PC-3 (cell line): Measurements from ENCODE around the gene RETREG3.

Experiments
- EZH2 ChIP-seq: fragments of 300-600 bp; sonication (generic); IDR thresholded peaks from one replicate; pipeline ENCODE4 v1.6.1; 2017; ENCODE audit warnings: antibody characterized with exemption, mild to moderate bottlenecking, low read length; ENCODE audit not compliant: unreplicated experiment
- EZH2phosphoT487 ChIP-seq: fragments of 300-600 bp; sonication (generic); IDR thresholded peaks from 2 replicates; pipeline ENCODE4 v1.6.1; 2018; ENCODE audit warnings: mild to moderate bottlenecking, antibody characterized with exemption, low read length, borderline replicate concordance
- TF ChIP-seq, protein P1 (sequence below): fragments of 300-600 bp; sonication (generic); conservative IDR thresholded peaks from 2 replicates; pipeline ENCODE4 v1.5.1; 2017; ENCODE audit warnings: antibody characterized with exemption, low read depth, mild to moderate bottlenecking, low read length

GRCh38 chr17:42584880-42585279 is 24.3 kb downstream of the RETREG3 start:
- TF ChIP-seq, protein P1, sequence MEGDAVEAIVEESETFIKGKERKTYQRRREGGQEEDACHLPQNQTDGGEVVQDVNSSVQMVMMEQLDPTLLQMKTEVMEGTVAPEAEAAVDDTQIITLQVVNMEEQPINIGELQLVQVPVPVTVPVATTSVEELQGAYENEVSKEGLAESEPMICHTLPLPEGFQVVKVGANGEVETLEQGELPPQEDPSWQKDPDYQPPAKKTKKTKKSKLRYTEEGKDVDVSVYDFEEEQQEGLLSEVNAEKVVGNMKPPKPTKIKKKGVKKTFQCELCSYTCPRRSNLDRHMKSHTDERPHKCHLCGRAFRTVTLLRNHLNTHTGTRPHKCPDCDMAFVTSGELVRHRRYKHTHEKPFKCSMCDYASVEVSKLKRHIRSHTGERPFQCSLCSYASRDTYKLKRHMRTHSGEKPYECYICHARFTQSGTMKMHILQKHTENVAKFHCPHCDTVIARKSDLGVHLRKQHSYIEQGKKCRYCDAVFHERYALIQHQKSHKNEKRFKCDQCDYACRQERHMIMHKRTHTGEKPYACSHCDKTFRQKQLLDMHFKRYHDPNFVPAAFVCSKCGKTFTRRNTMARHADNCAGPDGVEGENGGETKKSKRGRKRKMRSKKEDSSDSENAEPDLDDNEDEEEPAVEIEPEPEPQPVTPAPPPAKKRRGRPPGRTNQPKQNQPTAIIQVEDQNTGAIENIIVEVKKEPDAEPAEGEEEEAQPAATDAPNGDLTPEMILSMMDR = no peak
- TF ChIP-seq EZH2 = no peak
- no peak for TF ChIP-seq EZH2phosphoT487
